HuH-7.5 (cell line): ENCODE measurements around the gene HSD17B3.
"Not testable (repeated sequence)": the region's sequence is repeated elsewhere in the genome, so short reads cannot be mapped to it uniquely, and the experiment has no call there.

ENCODE experiments used
- DNase-seq: peaks from one replicate; pipeline ENCODE4 v3.0.0; 2011; ENCODE audit warnings: low spot score

Gene HSD17B3

GRCh38 chr9:96302021-96302420, at the start of gene HSD17B3:
HSD17B3 (minus strand) TSS chr9:96302176; CDS start chr9:96302104, 72 bp downstream.
- no peak for DNase-seq

- DNase-seq = no peak
Measured at GRCh38 chr9:96350866-96351265, 48.9 kb upstream of the HSD17B3 start.

GRCh38 chr9:96348261-96348660, 46.3 kb upstream of the HSD17B3 start:
- no peak for DNase-seq

- DNase-seq = no peak
Measured at GRCh38 chr9:96345551-96345950, 43.6 kb upstream of the HSD17B3 start.

GRCh38 chr9:96344458-96345180, 42.6 kb upstream of the HSD17B3 start:
- peak; percentile 45 for DNase-seq

- DNase-seq = no peak
Measured at GRCh38 chr9:96343515-96344360, 41.8 kb upstream of the HSD17B3 start.

GRCh38 chr9:96342571-96343245, 40.7 kb upstream of the HSD17B3 start:
- DNase-seq = no peak

- no peak for DNase-seq
Measured at GRCh38 chr9:96340707-96341106, 38.7 kb upstream of the HSD17B3 start.

- no peak for DNase-seq
Measured at GRCh38 chr9:96338299-96338698, 36.3 kb upstream of the HSD17B3 start.

GRCh38 chr9:96333958-96334357, 32.0 kb upstream of the HSD17B3 start:
- DNase-seq = no peak

GRCh38 chr9:96331236-96331947, 29.4 kb upstream of the HSD17B3 start:
- no peak for DNase-seq

GRCh38 chr9:96327694-96328352, 25.8 kb upstream of the HSD17B3 start:
- DNase-seq = no peak

- no peak for DNase-seq
Measured at GRCh38 chr9:96323169-96323568, 21.2 kb upstream of the HSD17B3 start.

- DNase-seq = not testable (repeated sequence)
Measured at GRCh38 chr9:96322736-96323135, 20.8 kb upstream of the HSD17B3 start.

GRCh38 chr9:96322210-96322609, 20.2 kb upstream of the HSD17B3 start:
- DNase-seq = not testable (repeated sequence)

GRCh38 chr9:96321515-96321914, 19.5 kb upstream of the HSD17B3 start:
- DNase-seq = no peak

- DNase-seq = no peak
Measured at GRCh38 chr9:96320749-96321280, 18.8 kb upstream of the HSD17B3 start.

- no peak for DNase-seq
Measured at GRCh38 chr9:96318921-96319565, 17.1 kb upstream of the HSD17B3 start.

GRCh38 chr9:96317335-96317980, 15.5 kb upstream of the HSD17B3 start:
- peak; percentile 62 for DNase-seq

GRCh38 chr9:96309850-96310249, 7.9 kb upstream of the HSD17B3 start:
- no peak for DNase-seq
